H1 (cell line): Measurements from ENCODE around the gene SRY. TPM values are rescaled to one million over a fixed set of nuclear protein-coding genes. Genes with fewer than 3 reads are reported as not detected.

Experiments used
- CTCF ChIA-PET: fragments of 300-600 bp; sonication (Branson Sonifier 250); formaldehyde crosslinking; loops from one replicate; lab custom pipeline; 2021; ENCODE audit not compliant: partially characterized antibody; lab: Charles Lee
- POLR2A ChIA-PET: fragments of 300-600 bp; sonication (Branson Sonifier 250); formaldehyde crosslinking; loops from one replicate; lab custom pipeline; 2021; ENCODE audit warnings: inconsistent platforms; ENCODE audit not compliant: partially characterized antibody; lab: Charles Lee
- DNase-seq, 2 experiments: peaks; one replicate each; pipeline versions ENCODE4 v3.0.0 to v3.0.0-alpha.2; 2010 to 2022; ENCODE audit warnings: low spot score in 2 of 2, low read depth in 1 of 2, mixed read lengths in 1 of 2
- FAIRE-seq: peaks from 2 replicates; lab custom pipeline; 2011; peaks lifted over from hg19 to GRCh38; lab: Jason Lieb, UNC
- H2AFZ ChIP-seq: 2 replicates; pipeline ENCODE4 v1.8.1; 2012; ENCODE audit warnings: low read length, inconsistent platforms
- H2AK5ac ChIP-seq: 2 replicates; pipeline ENCODE4 v1.6.1; 2013; ENCODE audit warnings: low read depth, low read length
- H2BK120ac ChIP-seq: replicated peaks from 2 replicates; pipeline ENCODE3; 2013; ENCODE audit warnings: low read depth, low read length, inconsistent platforms
- H2BK12ac ChIP-seq: 2 replicates; pipeline ENCODE4 v1.6.1; 2013; ENCODE audit warnings: low read depth, low read length
- H2BK15ac ChIP-seq: 2 replicates; pipeline ENCODE4 v1.6.1; 2013; ENCODE audit warnings: low read length
- H2BK20ac ChIP-seq: 2 replicates; pipeline ENCODE4 v1.6.1; 2013; ENCODE audit warnings: low read length
- H2BK5ac ChIP-seq: 2 replicates; pipeline ENCODE4 v1.6.1; 2013; ENCODE audit warnings: low read depth, low read length
- H3K14ac ChIP-seq: 2 replicates; pipeline ENCODE4 v1.6.1; 2013; ENCODE audit warnings: inconsistent platforms; ENCODE audit not compliant: insufficient read length
- H3K18ac ChIP-seq: 2 replicates; pipeline ENCODE4 v1.6.1; 2013; ENCODE audit warnings: low read length; ENCODE audit errors: extremely low read depth
- H3K23ac ChIP-seq: 2 replicates; pipeline ENCODE4 v1.6.1; 2013; ENCODE audit warnings: inconsistent platforms; ENCODE audit not compliant: insufficient read length
- H3K23me2 ChIP-seq: 2 replicates; pipeline ENCODE4 v1.6.1; 2013; ENCODE audit warnings: low read depth, low read length
- H3K27ac ChIP-seq: 2 replicates; pipeline ENCODE4 v1.6.1; 2011; ENCODE audit warnings: low read depth, low read length, inconsistent platforms
- H3K27me3 ChIP-seq, 4 experiments: replicated peaks in 1 of 4; 1 replicate in 1 of 4; 2 replicates in 3 of 4; pipeline versions ENCODE4 v1.6.1 to v1.8.1; 2011 to 2013; ENCODE audit warnings: low read length in 3 of 4, mild to moderate bottlenecking in 3 of 4, inconsistent platforms in 2 of 4, mixed read lengths in 2 of 4, moderate library complexity in 1 of 4; ENCODE audit not compliant: control insufficient read depth in 3 of 4, insufficient read depth in 3 of 4; ENCODE audit errors: extremely low read depth in 1 of 4
- H3K36me3 ChIP-seq, 4 experiments: 2 replicates each; pipeline versions ENCODE4 v1.6.1 to v1.8.1; 2011 to 2013; ENCODE audit warnings: mild to moderate bottlenecking in 4 of 4, low read length in 3 of 4, moderate library complexity in 2 of 4, control low read depth in 1 of 4, inconsistent platforms in 1 of 4; ENCODE audit not compliant: insufficient read depth in 4 of 4, control insufficient read depth in 2 of 4
- H3K4ac ChIP-seq: replicated peaks from 2 replicates; pipeline ENCODE3; 2013; ENCODE audit warnings: low read length, low read depth, mixed read lengths, inconsistent platforms; ENCODE audit not compliant: insufficient read length
- H3K4me1 ChIP-seq, 4 experiments: replicated peaks in 1 of 4; 1 replicate in 1 of 4; 2 replicates in 3 of 4; pipeline versions ENCODE4 v1.6.1 to v1.8.1; 2011 to 2013; ENCODE audit warnings: low read length in 3 of 4, inconsistent platforms in 2 of 4, mixed read lengths in 1 of 4; ENCODE audit not compliant: insufficient read depth in 4 of 4, control insufficient read depth in 3 of 4
- H3K4me2 ChIP-seq, 2 experiments: 2 replicates each; pipeline versions ENCODE4 v1.6.1 to v1.8.1; 2011 to 2013; ENCODE audit warnings: low read depth in 2 of 2, low read length in 2 of 2, control low read depth in 1 of 2, inconsistent platforms in 1 of 2, mild to moderate bottlenecking in 1 of 2; ENCODE audit not compliant: insufficient read depth in 1 of 2
- H3K4me3 ChIP-seq, 4 experiments: fragments of 200-600, 300-600 bp in 1 of 4; sonication (generic), shearing (Covaris generic), sonication (Bioruptor Twin) in 1 of 4; 2 replicates each; pipeline versions ENCODE4 v1.5.1 to v1.8.1; 2011 to 2016; ENCODE audit warnings: low read length in 4 of 4, low read depth in 3 of 4, control low read depth in 2 of 4, inconsistent platforms in 2 of 4, mild to moderate bottlenecking in 2 of 4, mixed read lengths in 1 of 4, moderate library complexity in 1 of 4; ENCODE audit not compliant: insufficient read depth in 2 of 4; ENCODE audit errors: extremely low read depth in 1 of 4
- H3K56ac ChIP-seq: replicated peaks from 2 replicates; pipeline ENCODE3; 2013; ENCODE audit warnings: low read depth, mild to moderate bottlenecking, mixed read lengths, low read length, inconsistent platforms; ENCODE audit not compliant: insufficient read length
- H3K79me1 ChIP-seq: 2 replicates; pipeline ENCODE4 v1.6.1; 2013; ENCODE audit warnings: low read depth, low read length, control low read depth
- H3K79me2 ChIP-seq, 2 experiments: 2 replicates each; pipeline versions ENCODE4 v1.6.1 to v1.8.1; 2012 to 2013; ENCODE audit warnings: low read length in 2 of 2, mild to moderate bottlenecking in 2 of 2, inconsistent platforms in 1 of 2; ENCODE audit not compliant: insufficient read depth in 2 of 2, control insufficient read depth in 1 of 2
- H3K9ac ChIP-seq, 4 experiments: replicated peaks in 1 of 4; 1 replicate in 1 of 4; 2 replicates in 3 of 4; pipeline versions ENCODE4 v1.6.1 to v1.8.1; 2011 to 2013; ENCODE audit warnings: low read depth in 3 of 4, low read length in 3 of 4, control low read depth in 2 of 4, mild to moderate bottlenecking in 2 of 4, moderate library complexity in 2 of 4, inconsistent platforms in 1 of 4; ENCODE audit errors: extremely low read depth in 1 of 4
- H3K9me3 ChIP-seq, 2 experiments: 2 replicates each; pipeline versions ENCODE4 v1.6.1 to v1.8.1; 2012 to 2013; ENCODE audit warnings: mild to moderate bottlenecking in 2 of 2, moderate library complexity in 2 of 2, control low read depth in 1 of 2, inconsistent platforms in 1 of 2, low read depth in 1 of 2, low read length in 1 of 2, mixed read lengths in 1 of 2; ENCODE audit not compliant: insufficient read depth in 2 of 2
- H4K20me1 ChIP-seq, 2 experiments: replicated peaks in 1 of 2; 2 replicates each; pipeline versions ENCODE3 to v1.8.1; 2011 to 2013; ENCODE audit warnings: inconsistent platforms in 2 of 2, low read length in 2 of 2, mild to moderate bottlenecking in 1 of 2; ENCODE audit not compliant: insufficient read depth in 2 of 2, control insufficient read depth in 1 of 2
- H4K5ac ChIP-seq: 2 replicates; pipeline ENCODE4 v1.6.1; 2013; ENCODE audit warnings: low read length, low read depth, mixed read lengths, inconsistent platforms; ENCODE audit not compliant: insufficient read length
- H4K8ac ChIP-seq: 2 replicates; pipeline ENCODE4 v1.8.0; 2013; ENCODE audit warnings: mild to moderate bottlenecking, moderate library complexity, low read length, inconsistent platforms; ENCODE audit not compliant: insufficient read depth; ENCODE audit errors: extremely low read depth
- H4K91ac ChIP-seq: replicated peaks from 2 replicates; pipeline ENCODE3; 2013; ENCODE audit warnings: low read length, mixed read lengths, inconsistent platforms; ENCODE audit not compliant: insufficient read length
- BCL11A ChIP-seq, 2 experiments: IDR thresholded peaks; one replicate each; pipeline ENCODE4 v1.6.1; 2011; ENCODE audit warnings: low read depth in 2 of 2, low read length in 2 of 2, mild to moderate bottlenecking in 2 of 2
- CBX5 ChIP-seq: fragments of 300-800, 300-1000 bp; sonication (generic); IDR thresholded peaks from 2 replicates; pipeline ENCODE4 v1.7.1; 2016; ENCODE audit warnings: antibody characterized with exemption, low read length, low read depth
- CEBPB ChIP-seq: IDR thresholded peaks from 2 replicates; pipeline ENCODE4 v1.6.1; 2012; ENCODE audit warnings: low read depth, low read length
- CHD2 ChIP-seq: IDR thresholded peaks from 2 replicates; pipeline ENCODE4 v1.6.1; 2012; ENCODE audit warnings: low read length, improper control_type of control experiment
- GABPA ChIP-seq: IDR thresholded peaks from 2 replicates; pipeline ENCODE4 v1.6.1; 2011; ENCODE audit warnings: mild to moderate bottlenecking, low read length, moderate library complexity, borderline replicate concordance; ENCODE audit not compliant: insufficient read depth
- KDM1A ChIP-seq: fragments of 200-600, 300-600 bp; sonication (generic); IDR thresholded peaks from 2 replicates; pipeline ENCODE4 v1.7.1; 2016; ENCODE audit warnings: mild to moderate bottlenecking, low read length, borderline replicate concordance
- MAFK ChIP-seq: IDR thresholded peaks from 2 replicates; pipeline ENCODE4 v1.6.1; 2012; ENCODE audit warnings: low read depth, mild to moderate bottlenecking, improper control_type of control experiment, low read length
- NRF1 ChIP-seq: IDR thresholded peaks from 2 replicates; pipeline ENCODE4 v1.6.1; 2011; ENCODE audit warnings: mild to moderate bottlenecking, low read depth, low read length, improper control_type of control experiment
- SP2 ChIP-seq: IDR thresholded peaks from 2 replicates; pipeline ENCODE4 v1.6.1; 2012; ENCODE audit warnings: mild to moderate bottlenecking, low read length, inconsistent platforms
- SP4 ChIP-seq: IDR thresholded peaks from 2 replicates; pipeline ENCODE4 v1.6.1; 2012; ENCODE audit warnings: low read length, inconsistent platforms
- ZNF274 ChIP-seq: IDR thresholded peaks from 2 replicates; pipeline ENCODE4 v1.7.0; 2012; ENCODE audit warnings: low read length, borderline replicate concordance; ENCODE audit errors: extremely low read depth
- WGBS, 2 experiments: shearing (Covaris generic) in 1 of 2; methylation state at CpG; one replicate each; pipeline versions ENCODE4 v1.1.6 to v1.1.7; 2013 to 2015; ENCODE audit warnings: low lambda C conversion rate in 2 of 2, mixed read lengths in 2 of 2, inconsistent platforms in 1 of 2, low coverage in 1 of 2, missing lambda C conversion rate in 1 of 2; ENCODE audit not compliant: insufficient replicate concordance in 2 of 2, insufficient coverage in 1 of 2, insufficient read length in 1 of 2; ENCODE audit errors: extremely low coverage in 1 of 2, missing lambda C conversion rate in 1 of 2; 5-methylcytosine and 5-hydroxymethylcytosine counted together
- polyA plus RNA-seq, 7 experiments: library from polyadenylated mRNA; depleted of rRNA in 3 of 7; stranded (reverse) in 5 of 7; unstranded in 2 of 7; fragments of >200 nt in 5 of 7; fragments of 200-250 nt in 2 of 7; gene quantifications; 1 replicate in 5 of 7; 2 replicates in 1 of 7; 4 replicates in 1 of 7; pipeline versions ENCODE4 v1.2.1 to v1.2.3, GENCODE V29; 2011 to 2013; ENCODE audit warnings: missing spikeins in 2 of 7, mixed read lengths in 2 of 7
- total RNA-seq: library from RNA; stranded (reverse); fragmentation: NEBNext Ultra II Directional; extraction: Animal tissue kit (Norgen Biotek cat#: 25700); gene quantifications from 2 replicates; pipeline ENCODE4 v1.2.1, GENCODE V29; 2021
- TF ChIP-seq, protein P1 (sequence below): IDR thresholded peaks from 2 replicates; pipeline ENCODE4 v1.6.1; 2011; ENCODE audit warnings: low read length, improper control_type of control experiment

The SRY gene
- total and polyA plus RNA-seq, 2 of the 8 experiments (the other 6 are each of a cell fraction or from before 2014, with no cell fraction given) = 5.9 to 15.1 TPM

- Histone ChIP-seq H3K79me2 (peaks cover 0 to 7% of the 10 kb centered on the region in 2 experiments; a peak in 3 of 4 replicates), H4K5ac (no peak overlapping the region), H3K4me3 (no peak overlapping the region), H3K9me3 (no peaks in the 10 kb centered on the region), H2BK120ac (no peak overlapping the region), H3K23ac (no peak overlapping the region), H2AK5ac (no peak overlapping the region), H3K4ac (no peak overlapping the region), H2BK12ac (no peak overlapping the region), H3K9ac (no peak overlapping the region), H4K8ac (no peak overlapping the region), H2BK20ac (no peak overlapping the region), H4K91ac (no peak overlapping the region), H3K27ac (no peak overlapping the region), H3K14ac (no peak overlapping the region), H4K20me1 (no peaks in the 10 kb centered on the region), H3K4me2 (no peak overlapping the region), H3K79me1 (no peaks in the 10 kb centered on the region), H2BK15ac (no peak overlapping the region), H3K23me2 (no peaks in the 10 kb centered on the region), H3K56ac (no peak overlapping the region), H2AFZ (no peak overlapping the region)
- POLR2A ChIA-PET = no interaction called here
- FAIRE-seq = no peak
- DNase-seq = no peak
- CTCF ChIA-PET = interaction anchor here (0.8 kb wide), 1 partner anchor 24 kb away, joined by 3 read pairs; no protein-coding TSS in a partner anchor
- TF ChIP-seq SP4 (no peak), MAFK (no peak), BCL11A (IDR thresholded peaks at IDR 0.05; ENCODE audit: low read depth in 2 of 2, low read length in 2 of 2) (no peak), SP2 (no peak), CEBPB (no peak), KDM1A (no peak), ZNF274 (no peak), GABPA (no peak), CBX5 (no peak), CHD2 (no peak), NRF1 (no peak)
- TF ChIP-seq, protein P1, sequence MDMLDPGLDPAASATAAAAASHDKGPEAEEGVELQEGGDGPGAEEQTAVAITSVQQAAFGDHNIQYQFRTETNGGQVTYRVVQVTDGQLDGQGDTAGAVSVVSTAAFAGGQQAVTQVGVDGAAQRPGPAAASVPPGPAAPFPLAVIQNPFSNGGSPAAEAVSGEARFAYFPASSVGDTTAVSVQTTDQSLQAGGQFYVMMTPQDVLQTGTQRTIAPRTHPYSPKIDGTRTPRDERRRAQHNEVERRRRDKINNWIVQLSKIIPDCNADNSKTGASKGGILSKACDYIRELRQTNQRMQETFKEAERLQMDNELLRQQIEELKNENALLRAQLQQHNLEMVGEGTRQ = no peak
- TF ChIP-seq, all 59 proteins: peak for 0
- no peak overlapping the region for H2BK5ac ChIP-seq
- WGBS, 2 experiments = 75% methylated on average over 2 of the region's 2 CpGs; no CpG with 5 or more reads in 1 of the 2 experiments
- H3K36me3 ChIP-seq = no peaks in the 10 kb centered on the region
- no peaks in the 10 kb centered on the region for H3K4me1 ChIP-seq
- no peaks in the 10 kb centered on the region for H3K27me3 ChIP-seq
- H3K18ac ChIP-seq = no peak overlapping the region
Measured at GRCh38 chrY:2837078-2837477, 49.6 kb upstream of the SRY start.
